HG02759 (cell line): ENCODE measurements around the gene SNX8.
"Not testable (repeated sequence)": the region's sequence is repeated elsewhere in the genome, so short reads cannot be mapped to it uniquely, and the experiment has no call there.

Source experiments
- ATAC-seq: cut with Tn5 transposase; IDR thresholded peaks from one replicate; pipeline ENCODE4 v1.9.1; 2021; ENCODE audit warnings: mild to moderate bottlenecking, moderate library complexity; ENCODE audit not compliant: unreplicated experiment

SNX8 gene

DNA sequence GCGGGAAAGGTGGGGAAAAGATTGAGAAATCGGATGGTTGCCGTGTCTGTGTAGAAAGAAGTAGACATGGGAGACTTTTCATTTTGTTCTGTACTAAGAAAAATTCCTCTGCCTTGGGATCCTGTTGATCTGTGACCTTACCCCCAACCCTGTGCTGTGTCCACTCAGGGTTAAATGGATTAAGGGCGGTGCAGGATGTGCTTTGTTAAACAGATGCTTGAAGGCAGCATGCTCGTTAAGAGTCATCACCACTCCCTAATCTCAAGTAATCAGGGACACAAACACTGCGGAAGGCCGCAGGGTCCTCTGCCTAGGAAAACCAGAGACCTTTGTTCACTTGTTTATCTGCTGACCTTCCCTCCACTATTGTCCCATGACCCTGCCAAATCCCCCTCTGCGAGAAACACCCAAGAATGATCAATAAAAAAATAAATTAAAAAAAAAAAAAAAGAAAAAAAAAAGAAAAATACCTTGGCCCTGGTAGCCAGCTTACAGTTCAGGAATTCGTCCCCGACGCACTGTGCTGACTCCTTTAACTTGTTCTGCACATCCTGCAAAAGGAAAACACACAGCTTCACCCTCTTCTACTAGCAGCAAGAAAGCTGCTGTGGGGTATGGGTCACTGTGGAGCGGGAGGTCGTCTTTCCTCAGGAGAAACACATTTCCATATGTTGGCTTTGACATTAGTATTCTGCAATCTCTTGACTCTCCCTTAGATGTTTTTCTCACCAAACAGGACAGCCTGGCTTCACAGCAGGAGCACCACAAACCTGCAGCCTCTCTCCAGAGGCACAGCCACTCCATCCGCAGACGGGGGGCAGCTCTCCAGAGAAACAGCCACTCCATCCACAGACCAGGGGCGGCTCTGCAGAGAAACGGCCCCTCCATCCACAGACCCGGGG lies 44.9 kb downstream of the SNX8 start:
- ATAC-seq: not testable (repeated sequence)

DNA sequence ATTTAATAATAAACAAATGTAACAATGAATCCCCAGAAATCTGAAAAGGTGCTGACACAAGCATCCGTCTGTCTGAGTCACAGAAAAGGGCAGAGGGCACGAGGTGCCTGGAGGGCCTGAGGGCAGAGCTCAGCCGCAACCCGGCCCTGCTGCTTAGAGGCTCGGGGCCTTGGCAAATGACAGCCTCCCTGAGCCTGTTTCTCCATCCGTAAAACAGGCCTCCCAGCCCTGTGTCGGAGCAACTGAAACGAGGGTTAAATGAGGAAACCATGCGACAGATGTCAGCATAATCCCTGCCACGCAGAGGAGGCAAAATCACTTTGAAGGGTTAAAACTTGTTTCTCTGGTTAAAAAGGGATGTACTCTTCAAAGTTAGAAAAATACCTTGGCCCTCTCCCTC lies 47.3 kb downstream of the SNX8 start:
- no peak for ATAC-seq

DNA sequence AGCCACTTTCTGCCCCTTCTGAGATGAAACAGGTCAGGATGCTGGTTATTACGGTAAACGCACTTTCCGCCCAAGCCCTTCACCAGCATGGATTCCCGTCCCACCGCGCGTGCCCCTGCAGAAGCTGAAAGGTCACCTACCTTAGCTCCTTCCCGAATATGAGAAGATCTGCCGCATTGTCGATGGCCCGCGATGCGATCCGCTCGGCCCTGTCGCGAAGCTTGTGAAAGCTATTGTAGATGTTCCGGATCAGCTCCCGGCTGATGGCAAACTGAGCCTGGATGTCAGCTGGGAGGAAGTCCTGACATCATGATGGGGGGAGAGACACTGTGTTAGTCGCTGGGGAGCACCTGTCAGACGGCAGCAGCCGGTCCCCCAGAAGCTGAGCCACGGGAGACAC lies 50.1 kb downstream of the SNX8 start:
- no peak for ATAC-seq

DNA sequence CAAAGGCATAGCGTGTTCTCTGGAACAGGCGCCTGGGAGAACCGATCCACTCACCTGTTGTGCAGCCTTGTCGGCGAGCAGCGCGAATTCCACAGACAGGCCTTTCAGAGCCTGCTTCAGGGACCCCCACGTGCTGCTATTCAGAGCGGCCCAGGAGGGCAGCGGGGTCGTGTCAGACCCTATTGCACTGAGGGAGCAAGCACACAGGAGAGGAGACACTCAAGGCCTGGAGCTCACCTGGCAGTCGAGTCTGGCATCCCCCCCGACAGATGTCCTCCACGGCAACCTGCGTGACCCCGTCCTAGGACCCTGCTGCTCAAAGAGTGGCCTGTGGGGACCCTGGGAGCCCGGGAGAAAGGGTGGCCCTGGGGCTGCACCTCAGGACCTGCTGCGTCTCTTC lies 51.1 kb downstream of the SNX8 start:
- ATAC-seq: no peak

DNA sequence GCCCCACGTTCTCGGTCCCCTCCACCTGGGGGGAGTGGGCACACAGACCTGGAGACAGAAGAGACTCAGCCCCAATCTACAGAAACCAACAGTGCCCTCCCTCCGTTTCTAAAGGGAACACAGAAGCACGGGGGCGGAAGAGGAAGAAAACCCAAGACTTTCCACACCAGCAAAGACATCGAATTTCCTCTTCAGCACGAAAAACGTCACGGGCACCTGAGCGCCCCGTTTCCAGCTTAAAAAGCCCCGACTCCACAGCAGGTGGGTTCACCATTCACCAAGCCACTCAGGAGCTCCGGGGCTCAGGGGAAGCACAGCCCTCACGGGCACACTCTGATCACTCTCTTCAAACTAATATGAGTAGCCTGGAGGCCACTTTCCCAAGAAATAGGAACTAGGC lies 52.6 kb downstream of the SNX8 start:
- ATAC-seq: no peak

DNA sequence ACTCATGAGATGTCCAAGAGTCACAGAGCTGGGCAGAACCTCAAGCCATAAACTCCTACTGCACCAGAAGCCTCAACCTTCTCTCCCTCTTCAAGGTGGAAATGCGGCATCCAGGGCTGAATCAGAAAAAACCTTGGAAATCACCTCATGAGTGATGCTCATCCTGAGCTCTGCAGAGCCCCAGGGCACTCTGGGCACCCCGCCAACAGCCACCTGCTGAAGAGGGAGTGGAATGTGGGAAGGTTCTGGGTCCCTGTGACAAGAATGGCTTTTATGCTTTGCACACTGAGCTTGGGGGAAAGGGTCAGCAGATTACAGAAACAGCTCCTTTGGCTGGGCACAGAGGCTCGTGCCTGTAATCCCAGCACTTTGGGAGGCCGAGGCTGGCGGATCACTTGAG lies 53.4 kb downstream of the SNX8 start:
- no peak for ATAC-seq

DNA sequence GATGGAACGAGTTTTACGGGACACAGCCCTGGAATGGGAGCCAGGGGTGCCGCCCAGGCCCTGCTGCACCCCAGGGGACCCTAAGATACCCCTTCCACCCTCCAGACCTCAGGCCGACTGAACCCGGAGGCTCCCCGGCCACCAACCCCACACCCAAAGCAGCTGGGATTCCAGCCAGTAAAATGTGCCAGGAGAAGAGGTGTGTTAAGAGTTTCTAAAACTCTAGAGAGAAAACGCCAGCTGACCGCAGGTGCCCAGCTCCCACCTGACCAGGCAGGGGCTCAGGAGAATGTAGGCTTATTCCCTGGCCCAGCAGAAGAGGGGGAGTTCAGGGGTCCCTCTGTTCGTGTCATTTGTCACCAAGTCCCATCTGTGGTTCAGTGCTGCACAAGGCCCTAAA lies 54.8 kb downstream of the SNX8 start:
- no peak for ATAC-seq

DNA sequence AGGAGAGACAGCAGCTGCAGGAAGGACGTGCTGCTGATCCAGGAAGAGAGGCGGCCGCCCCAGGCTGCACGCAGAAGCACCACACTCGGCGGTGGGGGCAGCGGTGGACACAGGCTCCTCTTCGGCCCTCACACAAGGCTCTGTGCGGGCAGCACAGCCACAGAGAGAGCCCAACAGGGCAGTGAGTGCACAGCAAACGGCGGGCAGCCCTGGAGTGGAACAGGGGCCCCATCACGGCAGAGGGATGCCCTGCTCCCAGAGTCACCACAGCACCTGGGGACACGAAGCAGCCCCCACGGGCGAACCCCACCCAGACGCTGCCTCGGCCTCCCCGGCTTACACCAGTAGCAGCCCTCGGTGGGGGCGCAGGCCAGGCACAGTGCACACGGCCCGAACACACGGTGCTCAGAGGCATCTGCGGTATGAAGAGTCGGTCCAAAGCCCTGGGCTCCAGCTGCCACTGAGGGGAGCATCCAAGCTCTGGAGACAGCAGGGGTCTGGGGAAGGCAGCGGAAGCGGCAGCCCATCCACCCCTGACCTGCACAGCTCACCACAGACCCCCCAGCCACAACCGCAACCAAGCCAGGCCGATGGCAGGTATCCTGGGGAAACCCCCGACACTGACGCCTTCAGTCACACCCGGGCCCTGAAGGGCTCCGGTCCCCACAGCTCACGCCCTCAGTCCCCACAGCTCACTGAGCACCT lies 55.4 kb downstream of the SNX8 start:
- ATAC-seq: peak; percentile 62

DNA sequence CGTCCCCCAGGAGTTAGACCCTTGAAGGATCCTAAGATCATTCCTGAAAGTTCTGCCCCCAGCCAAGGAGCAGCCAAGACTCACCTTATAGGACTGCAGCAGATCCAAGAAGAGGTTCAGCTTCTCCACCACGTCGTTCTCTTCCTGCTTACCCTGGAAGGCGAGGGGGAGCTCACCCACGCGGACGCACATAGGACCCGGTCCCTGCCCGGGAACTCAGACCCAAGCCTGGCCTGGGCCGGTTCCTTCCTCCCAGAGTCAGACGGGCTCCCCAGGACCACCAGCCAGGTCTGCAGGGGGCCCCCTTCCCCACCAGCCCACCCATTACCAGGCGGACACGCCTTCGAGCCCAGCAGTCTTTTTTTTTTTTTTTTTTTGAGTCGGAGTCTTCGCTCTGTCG lies 56.6 kb downstream of the SNX8 start:
- ATAC-seq: no peak

DNA sequence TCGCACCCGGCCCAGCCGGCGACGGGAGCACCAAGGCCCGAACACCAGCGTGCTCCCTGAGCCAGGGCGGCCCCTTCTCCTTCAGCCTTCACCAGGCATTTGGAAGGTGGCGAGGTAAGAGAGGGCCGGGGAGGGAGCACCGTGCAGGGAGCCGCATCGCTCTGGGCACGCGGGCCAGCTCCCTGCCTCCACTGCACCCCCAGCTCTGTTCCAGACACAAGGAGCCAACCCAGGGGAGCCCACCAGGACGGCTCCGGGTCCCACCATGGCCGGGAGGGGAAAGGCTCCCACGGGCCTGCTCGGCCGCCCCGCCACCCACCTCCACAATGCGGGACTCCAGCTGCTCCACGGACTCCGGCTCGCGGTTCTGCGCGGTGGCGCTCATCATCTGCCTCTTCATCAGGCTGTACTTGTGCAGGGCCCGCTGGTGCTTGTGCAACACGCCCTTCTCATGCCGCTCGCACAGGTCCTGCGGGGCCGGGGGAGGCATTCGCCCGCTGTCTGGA lies 57.1 kb downstream of the SNX8 start:
- ATAC-seq: no peak

DNA sequence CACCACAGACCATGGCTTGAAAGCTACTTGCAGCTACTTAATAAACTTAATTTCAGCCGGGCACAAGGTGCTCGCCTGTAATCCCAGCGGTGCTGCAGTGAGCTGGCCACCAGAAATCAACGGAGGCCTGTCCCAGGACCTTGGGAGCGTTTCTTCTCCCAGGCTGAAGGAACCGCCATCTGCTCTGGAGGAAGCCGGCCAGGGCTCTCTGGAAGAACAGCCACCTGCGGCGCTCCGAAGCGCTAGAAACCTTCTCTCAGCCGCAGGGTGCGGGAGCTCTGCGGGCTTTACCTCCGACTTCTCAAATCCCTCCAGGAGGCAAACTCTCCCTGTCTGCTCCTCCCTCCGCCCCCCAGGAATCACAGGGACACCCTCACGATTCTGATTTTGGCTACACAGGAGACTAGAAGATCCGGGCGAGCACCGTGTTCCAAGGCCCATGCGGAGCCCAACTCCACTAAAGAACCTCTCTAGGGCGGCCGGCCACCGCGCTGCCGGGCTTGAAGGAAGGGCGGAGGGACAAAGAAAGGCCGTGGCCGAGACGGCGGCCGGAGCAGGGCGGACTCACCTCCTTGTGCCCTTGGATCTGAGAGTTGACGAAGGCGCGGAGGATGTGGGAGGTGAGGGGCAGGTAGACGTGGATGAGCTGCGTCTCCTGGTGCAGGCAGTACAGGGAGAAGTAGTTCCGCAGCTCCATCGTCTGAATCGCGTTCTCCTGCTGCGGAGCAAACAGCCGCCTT lies 57.8 kb downstream of the SNX8 start:
- no peak for ATAC-seq

DNA sequence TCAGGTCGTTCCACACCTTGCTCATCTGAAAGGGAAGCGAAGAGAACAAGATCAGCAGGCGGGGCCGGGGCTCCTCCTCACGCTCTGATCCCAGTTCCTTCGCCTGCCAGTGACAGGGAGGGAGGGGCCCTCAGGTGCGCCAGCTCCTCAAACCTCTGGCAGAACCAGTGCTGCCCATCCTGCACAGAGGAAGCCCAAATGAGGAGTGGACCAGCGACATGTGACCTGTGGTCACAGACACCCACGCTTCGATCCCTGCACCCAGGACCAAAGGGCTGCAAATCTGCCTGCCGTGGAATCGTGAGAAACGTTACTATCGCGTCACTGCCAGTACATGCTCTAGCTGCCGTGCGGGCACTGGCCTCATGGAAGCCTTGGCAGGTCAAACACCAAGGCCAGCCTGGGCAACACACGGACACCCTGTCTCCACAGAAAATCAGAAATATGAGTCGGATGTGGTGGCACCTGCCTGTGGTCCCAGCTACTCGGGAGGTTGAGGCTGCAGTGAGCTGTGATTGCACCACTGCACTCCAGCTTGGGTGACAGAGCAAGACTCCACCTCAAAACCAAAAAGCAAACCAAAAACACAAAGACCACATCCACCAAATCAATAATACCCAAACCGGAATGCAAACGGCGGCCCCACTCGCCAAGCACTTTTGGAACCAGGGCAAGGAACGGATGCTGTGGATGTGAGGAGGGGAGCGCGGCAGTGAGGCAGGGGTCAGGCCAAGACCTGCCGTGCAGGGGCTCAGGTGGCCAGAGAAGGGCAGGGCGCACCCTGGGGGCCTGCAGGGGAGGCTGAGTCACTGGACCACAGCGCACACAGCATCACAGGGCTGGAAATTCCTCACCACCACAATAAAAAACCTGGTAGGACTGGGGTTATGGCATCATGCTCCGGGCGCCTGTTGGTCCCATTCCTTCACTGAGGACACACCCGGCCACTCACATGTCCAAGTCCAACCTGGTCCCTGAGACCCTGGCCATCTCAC lies 58.8 kb downstream of the SNX8 start:
- ATAC-seq: no peak

DNA sequence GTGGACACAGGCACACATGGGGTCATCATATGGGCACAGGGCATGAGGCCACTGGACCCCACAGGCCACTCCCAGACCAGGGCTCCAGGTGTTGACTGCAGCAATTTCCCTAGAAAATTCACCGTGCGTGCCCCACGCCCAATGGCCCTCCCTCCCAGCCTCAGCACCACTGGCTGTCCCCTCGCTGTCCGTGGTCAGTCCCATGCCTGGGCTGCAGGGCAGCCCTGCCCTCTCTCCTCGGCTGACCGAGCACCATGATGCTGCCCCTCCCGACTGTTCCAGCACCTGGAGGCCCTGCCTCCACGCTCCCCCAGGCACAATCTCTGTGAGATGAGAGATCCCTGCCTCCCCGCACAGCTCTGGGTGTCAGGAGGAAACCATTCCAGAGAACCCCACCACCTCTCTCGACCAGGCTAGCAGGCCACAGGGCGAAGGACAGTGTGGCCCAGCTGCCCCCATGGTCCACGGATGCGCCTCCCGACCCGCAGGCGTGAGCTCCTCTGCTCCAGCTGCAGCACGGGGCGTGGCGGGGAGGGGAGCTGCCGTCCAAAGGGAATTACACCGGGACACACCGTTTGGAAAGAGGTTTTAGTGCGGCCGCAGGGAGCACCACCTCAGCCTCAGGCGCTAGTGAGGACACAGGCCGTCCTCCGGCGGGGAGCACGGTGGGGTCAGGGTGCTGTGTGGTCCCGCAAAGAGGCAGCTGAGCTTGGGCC lies 59.7 kb downstream of the SNX8 start:
- ATAC-seq: no peak

DNA sequence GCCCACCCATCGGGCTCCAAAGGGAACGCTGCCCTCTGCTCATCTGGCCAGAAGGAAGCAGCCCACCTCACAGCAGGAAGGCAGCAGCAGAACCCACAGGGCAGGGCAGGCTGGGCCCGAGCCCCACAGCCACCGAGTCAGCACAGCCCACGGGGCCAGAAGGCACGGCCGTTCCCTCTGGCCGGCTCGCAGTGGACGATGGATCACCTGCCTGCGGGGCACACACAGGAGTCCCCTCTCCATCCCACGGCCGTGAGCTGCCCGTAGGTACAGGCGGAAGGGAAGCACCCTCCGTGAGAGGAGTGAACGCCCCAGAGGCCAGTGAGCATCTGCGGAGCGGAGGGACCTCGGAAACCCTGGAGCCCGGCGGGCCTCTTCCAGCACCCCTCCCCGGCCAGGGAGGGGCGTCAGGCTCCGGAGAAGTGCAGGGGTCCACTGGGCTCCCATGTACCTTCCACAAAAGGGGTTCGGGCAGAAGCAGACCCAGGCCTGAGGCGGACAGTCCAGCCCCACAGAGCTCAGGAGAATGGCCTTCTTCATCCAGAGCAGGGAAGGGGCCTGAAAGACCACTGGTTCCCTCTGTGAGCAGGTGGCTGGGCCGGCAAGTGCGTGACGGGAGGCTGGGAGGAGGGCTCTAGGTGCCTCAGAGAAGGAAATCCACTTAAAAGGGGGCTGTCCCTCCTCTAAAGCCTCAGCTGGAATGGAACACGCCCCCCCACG lies 60.6 kb downstream of the SNX8 start:
- no peak for ATAC-seq

DNA sequence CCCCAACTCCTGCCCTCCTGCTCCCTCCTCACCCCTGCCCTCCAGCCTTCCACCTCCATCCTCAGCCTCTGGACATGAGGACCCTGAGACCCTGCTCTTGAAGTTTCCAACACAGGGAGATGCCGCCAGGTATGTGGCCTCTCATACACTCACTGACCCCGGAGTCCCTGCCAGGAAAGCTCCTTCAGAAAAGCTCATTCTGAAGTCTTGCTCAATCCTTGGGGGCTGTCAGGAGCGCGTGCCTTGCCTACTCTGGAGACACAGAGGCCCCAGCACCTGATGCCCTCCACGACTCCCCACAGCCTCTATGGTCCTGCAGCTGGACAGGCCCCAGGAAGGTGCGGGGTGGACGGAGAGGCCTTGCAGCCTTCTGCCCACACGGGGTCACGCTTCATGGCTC lies 61.2 kb downstream of the SNX8 start:
- ATAC-seq: no peak

DNA sequence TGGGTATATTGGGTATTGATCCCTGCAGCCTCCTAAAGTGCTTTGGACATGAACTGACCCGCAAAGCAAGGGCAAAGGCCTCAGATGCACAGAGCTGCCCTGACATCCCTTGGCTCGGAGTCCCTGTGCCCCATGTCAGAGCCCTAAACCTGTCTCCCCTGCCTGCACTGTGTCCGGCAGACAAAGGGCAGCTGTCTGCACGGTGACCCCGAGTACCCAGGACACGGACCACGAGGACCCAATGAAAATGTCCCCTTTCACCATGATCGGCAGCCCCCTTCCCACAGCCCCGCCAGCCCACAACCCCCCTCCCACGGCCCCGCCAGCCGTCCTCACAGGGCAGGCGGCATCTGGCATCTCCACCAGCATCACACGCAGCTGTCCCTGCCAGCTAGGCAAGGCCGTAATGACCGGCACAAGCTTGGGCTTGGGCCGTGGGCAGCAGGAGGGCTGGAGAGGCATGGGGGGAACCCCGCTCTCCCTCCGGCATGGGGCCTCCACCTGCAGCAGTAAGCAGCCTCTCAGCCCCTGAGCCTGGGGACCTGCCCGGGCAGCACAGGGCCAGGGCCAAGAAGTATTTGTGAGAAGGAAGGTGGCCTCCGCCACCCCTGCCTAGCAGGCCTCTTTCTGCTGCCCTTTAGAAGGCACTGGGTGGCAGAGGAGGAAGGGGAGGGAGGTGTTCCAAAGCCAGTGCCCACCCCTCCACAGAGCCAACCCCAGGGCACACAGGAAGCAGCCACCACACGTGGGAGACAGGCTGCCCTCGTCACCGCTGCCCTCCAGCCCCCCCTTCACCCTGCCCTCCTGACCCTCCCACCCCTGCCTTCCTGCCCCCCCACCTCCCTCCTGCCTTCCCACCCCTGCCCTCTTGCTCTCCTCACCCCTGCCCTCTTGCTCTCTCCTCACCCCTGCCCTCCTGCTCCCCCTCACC lies 62.1 kb downstream of the SNX8 start:
- ATAC-seq: no peak

DNA sequence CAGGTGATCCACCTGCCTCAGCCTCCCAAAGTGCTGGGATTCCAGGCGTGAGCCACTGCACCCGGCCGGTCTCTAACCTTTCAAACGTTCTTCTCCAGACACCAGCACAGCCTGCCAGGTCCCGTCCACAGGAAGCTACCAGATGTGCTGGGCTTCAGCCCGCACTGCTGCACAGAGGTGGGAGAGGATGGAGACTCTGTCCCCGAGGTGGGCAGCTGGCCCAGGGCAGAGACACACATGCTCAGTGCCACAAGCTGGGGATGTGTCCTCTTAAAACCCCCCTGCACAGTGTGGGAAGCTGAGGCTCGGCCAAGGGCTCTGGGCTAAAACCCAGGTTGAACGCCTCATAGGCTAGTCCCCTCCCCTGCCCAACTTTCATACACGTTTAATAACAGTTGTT lies 62.9 kb downstream of the SNX8 start:
- no peak for ATAC-seq

DNA sequence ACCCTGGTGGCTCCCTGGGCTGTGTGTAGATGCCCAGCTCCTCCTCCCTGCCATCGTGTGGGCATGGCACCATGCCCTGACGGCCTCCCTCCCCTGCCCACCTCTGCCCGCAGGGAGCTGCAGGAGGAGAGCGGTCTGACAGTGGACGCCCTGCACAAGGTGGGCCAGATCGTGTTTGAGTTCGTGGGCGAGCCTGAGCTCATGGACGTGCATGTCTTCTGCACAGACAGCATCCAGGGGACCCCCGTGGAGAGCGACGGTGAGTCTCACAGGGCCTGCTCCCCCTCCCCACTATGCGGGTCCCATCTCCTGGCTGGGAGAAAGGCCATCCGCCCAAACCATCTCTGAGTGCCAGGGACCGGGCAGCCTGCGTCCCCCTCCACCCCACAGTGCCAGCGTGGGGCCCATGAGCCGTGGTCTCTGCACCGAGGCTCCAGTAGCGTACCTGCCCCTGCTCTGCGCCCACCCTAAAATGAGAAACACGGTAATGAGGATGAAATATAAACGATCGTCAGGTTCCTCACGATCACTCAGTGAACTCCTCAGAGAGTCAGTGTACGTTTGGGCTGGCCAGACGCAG lies 64.4 kb downstream of the SNX8 start:
- ATAC-seq: no peak
